WTC11 (cell line): Measurements from ENCODE around the gene CAGE1. TPM values are rescaled to one million over a fixed set of nuclear protein-coding genes. Genes with fewer than 3 reads are reported as not detected.

Source experiments
- ATAC-seq: fragments of 200-7000 bp; cut with Tn5 transposase; 2 replicates; pipeline ENCODE4 v1.10.0; 2021; ENCODE audit warnings: mild to moderate bottlenecking, moderate library complexity
- CTCF ChIA-PET: fragments of 300-600 bp; sonication (Branson Sonifier 250); formaldehyde crosslinking; loops from one replicate; lab custom pipeline; 2021; ENCODE audit warnings: antibody characterized with exemption; lab: Charles Lee
- POLR2A ChIA-PET: fragments of 350-600 bp; sonication (Branson Sonifier 250); formaldehyde crosslinking; loops from one replicate; lab custom pipeline; 2021; ENCODE audit warnings: antibody characterized with exemption; lab: Charles Lee
- DNase-seq: peaks from one replicate; pipeline ENCODE4 v3.0.0; 2021; ENCODE audit warnings: low spot score
- H3K27ac Mint-ChIP-seq: 2 replicates; pipeline ENCODE4 v1.8.0; 2021; ENCODE audit warnings: mixed read lengths
- H3K27me3 Mint-ChIP-seq: 2 replicates; pipeline ENCODE4 v1.8.0; 2021; ENCODE audit warnings: low read depth, mild to moderate bottlenecking, moderate library complexity, mixed read lengths
- H3K36me3 Mint-ChIP-seq: 2 replicates; pipeline ENCODE4 v1.8.0; 2021; ENCODE audit warnings: mixed read lengths
- H3K4me1 Mint-ChIP-seq: 2 replicates; pipeline ENCODE4 v1.8.0; 2022; ENCODE audit warnings: mixed read lengths
- H3K4me3 Mint-ChIP-seq: 2 replicates; pipeline ENCODE4 v1.8.0; 2021; ENCODE audit warnings: mild to moderate bottlenecking, moderate library complexity, mixed read lengths
- H3K9me3 Mint-ChIP-seq: 2 replicates; pipeline ENCODE4 v1.8.0; 2021; ENCODE audit warnings: mixed read lengths
- AFF4 ChIP-seq: sonication (generic); formaldehyde crosslinking; IDR thresholded peaks from 2 replicates; pipeline ENCODE4 v1.8.1; 2023; ENCODE audit warnings: mild to moderate bottlenecking, missing genetic modification reagents, borderline replicate concordance
- CDX4 ChIP-seq: fragments of 250-450 bp; sonication (Bioruptor Pico); IDR thresholded peaks from 2 replicates; pipeline ENCODE4 v1.9.0; 2021; ENCODE audit warnings: moderate library complexity, mild to moderate bottlenecking, inconsistent platforms, borderline replicate concordance
- CREM ChIP-seq: sonication (generic); formaldehyde crosslinking; IDR thresholded peaks from 2 replicates; pipeline ENCODE4 v1.8.1; 2022; ENCODE audit warnings: mild to moderate bottlenecking, missing genetic modification reagents, moderate library complexity
- EMX1 ChIP-seq: fragments of 250-450 bp; sonication (Bioruptor Pico); IDR thresholded peaks from 2 replicates; pipeline ENCODE4 v1.8.0; 2021; ENCODE audit warnings: mild to moderate bottlenecking
- ETV6 ChIP-seq: sonication (generic); formaldehyde crosslinking; IDR thresholded peaks from 2 replicates; pipeline ENCODE4 v1.8.1; 2022; ENCODE audit warnings: mild to moderate bottlenecking, missing genetic modification reagents
- HMGA2 ChIP-seq: fragments of 250-450 bp; sonication (Bioruptor Pico); IDR thresholded peaks from 2 replicates; pipeline ENCODE4 v1.4.0; 2021; ENCODE audit warnings: mild to moderate bottlenecking, moderate library complexity
- HMGXB4 ChIP-seq: sonication (generic); formaldehyde crosslinking; IDR thresholded peaks from 2 replicates; pipeline ENCODE4 v1.8.1; 2023; ENCODE audit warnings: mild to moderate bottlenecking, moderate library complexity, missing genetic modification reagents
- IRF2 ChIP-seq: sonication (generic); formaldehyde crosslinking; IDR thresholded peaks from 2 replicates; pipeline ENCODE4 v1.8.0; 2022; ENCODE audit warnings: low read depth, missing genetic modification reagents, borderline replicate concordance
- JAZF1 ChIP-seq: fragments of 250-450 bp; sonication (Bioruptor Pico); IDR thresholded peaks from 2 replicates; pipeline ENCODE4 v1.9.0; 2021; ENCODE audit warnings: moderate library complexity, mild to moderate bottlenecking, inconsistent platforms
- MXD4 ChIP-seq: fragments of 250-450 bp; sonication (Bioruptor Pico); IDR thresholded peaks from 2 replicates; pipeline ENCODE4 v1.8.0; 2021; ENCODE audit warnings: mild to moderate bottlenecking, moderate library complexity, borderline replicate concordance
- NFATC4 ChIP-seq: fragments of 250-450 bp; sonication (Bioruptor Pico); IDR thresholded peaks from 2 replicates; pipeline ENCODE4 v1.9.0; 2021; ENCODE audit warnings: mild to moderate bottlenecking
- NR1H2 ChIP-seq: sonication (generic); formaldehyde crosslinking; IDR thresholded peaks from 2 replicates; pipeline ENCODE4 v1.9.0; 2021; ENCODE audit warnings: mild to moderate bottlenecking, moderate library complexity, missing genetic modification reagents
- NR2C2 ChIP-seq: sonication (generic); formaldehyde crosslinking; IDR thresholded peaks from 2 replicates; pipeline ENCODE4 v1.8.0; 2022; ENCODE audit warnings: mild to moderate bottlenecking, missing genetic modification reagents
- PRRX2 ChIP-seq: fragments of 250-450 bp; sonication (Bioruptor Pico); IDR thresholded peaks from 2 replicates; pipeline ENCODE4 v1.8.0; 2021; ENCODE audit warnings: mild to moderate bottlenecking
- SOX15 ChIP-seq: fragments of 250-450 bp; sonication (Bioruptor Pico); IDR thresholded peaks from 2 replicates; pipeline ENCODE4 v1.9.0; 2021; ENCODE audit warnings: mild to moderate bottlenecking
- ZNF138 ChIP-seq: sonication (generic); formaldehyde crosslinking; conservative IDR thresholded peaks from 2 replicates; pipeline ENCODE4 v1.8.1; 2022; ENCODE audit warnings: mild to moderate bottlenecking, moderate library complexity, missing genetic modification reagents
- ZNF425 ChIP-seq: fragments of 250-450 bp; sonication (Bioruptor Pico); conservative IDR thresholded peaks from 2 replicates; pipeline ENCODE4 v1.9.0; 2021; ENCODE audit warnings: mild to moderate bottlenecking
- ZNF532 ChIP-seq: fragments of 250-450 bp; sonication (Bioruptor Pico); IDR thresholded peaks from 2 replicates; pipeline ENCODE4 v1.9.0; 2021; ENCODE audit warnings: mild to moderate bottlenecking, borderline replicate concordance
- total RNA-seq: library from RNA; stranded (reverse); gene quantifications from 3 replicates; pipeline ENCODE4 v1.2.3, GENCODE V29; 2021
- TF ChIP-seq, protein P1 (sequence below): sonication (generic); formaldehyde crosslinking; IDR thresholded peaks from 2 replicates; pipeline ENCODE4 v1.8.1; 2023; ENCODE audit warnings: mild to moderate bottlenecking, missing genetic modification reagents
- TF ChIP-seq, protein P2 (sequence below): sonication (generic); formaldehyde crosslinking; IDR thresholded peaks from 2 replicates; pipeline ENCODE4 v1.8.1; 2023; ENCODE audit warnings: mild to moderate bottlenecking, missing genetic modification reagents, moderate library complexity

The CAGE1 gene
- total RNA-seq, 1 experiment from 2014 or later: 0.07 TPM

- TF ChIP-seq NR1H2 (CRISPR knock-in tag) (no peak), CREM (CRISPR knock-in tag) (no peak), SOX15 (CRISPR knock-in tag) (no peak), NR2C2 (no peak), ZNF138 (CRISPR knock-in tag) (no peak), CDX4 (CRISPR knock-in tag) (no peak), JAZF1 (no peak), HMGXB4 (CRISPR knock-in tag) (no peak)
- TF ChIP-seq, protein P1, sequence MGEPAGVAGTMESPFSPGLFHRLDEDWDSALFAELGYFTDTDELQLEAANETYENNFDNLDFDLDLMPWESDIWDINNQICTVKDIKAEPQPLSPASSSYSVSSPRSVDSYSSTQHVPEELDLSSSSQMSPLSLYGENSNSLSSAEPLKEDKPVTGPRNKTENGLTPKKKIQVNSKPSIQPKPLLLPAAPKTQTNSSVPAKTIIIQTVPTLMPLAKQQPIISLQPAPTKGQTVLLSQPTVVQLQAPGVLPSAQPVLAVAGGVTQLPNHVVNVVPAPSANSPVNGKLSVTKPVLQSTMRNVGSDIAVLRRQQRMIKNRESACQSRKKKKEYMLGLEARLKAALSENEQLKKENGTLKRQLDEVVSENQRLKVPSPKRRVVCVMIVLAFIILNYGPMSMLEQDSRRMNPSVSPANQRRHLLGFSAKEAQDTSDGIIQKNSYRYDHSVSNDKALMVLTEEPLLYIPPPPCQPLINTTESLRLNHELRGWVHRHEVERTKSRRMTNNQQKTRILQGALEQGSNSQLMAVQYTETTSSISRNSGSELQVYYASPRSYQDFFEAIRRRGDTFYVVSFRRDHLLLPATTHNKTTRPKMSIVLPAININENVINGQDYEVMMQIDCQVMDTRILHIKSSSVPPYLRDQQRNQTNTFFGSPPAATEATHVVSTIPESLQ: no peak
- TF ChIP-seq, protein P2, sequence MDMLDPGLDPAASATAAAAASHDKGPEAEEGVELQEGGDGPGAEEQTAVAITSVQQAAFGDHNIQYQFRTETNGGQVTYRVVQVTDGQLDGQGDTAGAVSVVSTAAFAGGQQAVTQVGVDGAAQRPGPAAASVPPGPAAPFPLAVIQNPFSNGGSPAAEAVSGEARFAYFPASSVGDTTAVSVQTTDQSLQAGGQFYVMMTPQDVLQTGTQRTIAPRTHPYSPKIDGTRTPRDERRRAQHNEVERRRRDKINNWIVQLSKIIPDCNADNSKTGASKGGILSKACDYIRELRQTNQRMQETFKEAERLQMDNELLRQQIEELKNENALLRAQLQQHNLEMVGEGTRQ (CRISPR knock-in tag): no peak
- TF ChIP-seq, all 79 proteins: peak for 0
These were observed 105.9 kb downstream of the CAGE1 start (continued) for GRCh38 chr6:7283676-7284075.

GRCh38 chr6:7282097-7282906, 107.2 kb downstream of the CAGE1 start:
- ATAC-seq: no peak
- CTCF ChIA-PET: no interaction called here
- Mint-ChIP-seq H3K27me3 (no peaks in the 10 kb centered on the region), H3K27ac (peak overlapping the region; percentile 56), H3K4me3 (no peak overlapping the region), H3K9me3 (no peaks in the 10 kb centered on the region), H3K36me3 (peaks cover 11% of the 10 kb centered on the region), H3K4me1 (0 out of 2 replicates have a peak, but pooled peaks cover 4% of the 10 kb centered on the region)
- DNase-seq: no peak
- POLR2A ChIA-PET: no interaction called here
- TF ChIP-seq CREM (CRISPR knock-in tag) (no peak), ZNF425 (CRISPR knock-in tag) (no peak), ETV6 (CRISPR knock-in tag) (no peak), MXD4 (CRISPR knock-in tag) (no peak), AFF4 (CRISPR knock-in tag) (no peak), ZNF532 (CRISPR knock-in tag) (no peak), NFATC4 (CRISPR knock-in tag) (no peak), EMX1 (CRISPR knock-in tag) (no peak), PRRX2 (no peak), HMGA2 (CRISPR knock-in tag) (no peak), IRF2 (CRISPR knock-in tag) (no peak)
